Ovary (tissue), 9 donors: ENCODE measurements around the gene GSC. TPM values are rescaled to one million over a fixed set of nuclear protein-coding genes. Genes with fewer than 3 reads are reported as not detected.
"Not testable (repeated sequence)": the region's sequence is repeated elsewhere in the genome, so short reads cannot be mapped to it uniquely, and the experiment has no call there.

Experiments used
- DNase-seq, 5 donors: peaks; one replicate each; pipeline ENCODE4 v3.0.0-alpha.2; 2019 to 2020
- H3K27ac ChIP-seq, 2 donors: fragments of 200-600 bp; one replicate each; pipeline versions ENCODE4 v1.5.1 to v1.8.0; 2019 to 2022
- H3K27me3 ChIP-seq: fragments of 200-600 bp; one replicate; pipeline ENCODE4 v1.8.0; 2022
- H3K36me3 ChIP-seq: fragments of 200-600 bp; sonication (generic); one replicate; pipeline ENCODE4 v1.5.1; 2019
- H3K4me1 ChIP-seq: one replicate; pipeline ENCODE4 v1.8.1; 2013; ENCODE audit warnings: mild to moderate bottlenecking, moderate library complexity; ENCODE audit not compliant: insufficient read depth
- H3K4me3 ChIP-seq: fragments of 200-600 bp; sonication (generic); one replicate; pipeline ENCODE4 v1.5.1; 2017
- H3K9me3 ChIP-seq, 2 donors: fragments of 200-600 bp in 1 of 2; sonication (generic) in 1 of 2; one replicate each; pipeline versions ENCODE4 v1.5.1 to v1.8.1; 2013 to 2019; ENCODE audit warnings: mild to moderate bottlenecking in 1 of 2, moderate library complexity in 1 of 2
- EP300 ChIP-seq: sonication (generic); formaldehyde crosslinking; IDR thresholded peaks from one replicate; pipeline ENCODE4 v1.6.1; 2017; ENCODE audit warnings: antibody characterized with exemption
- POLR2A ChIP-seq: fragments of 450-650 bp; IDR thresholded peaks from one replicate; pipeline ENCODE4 v1.6.1; 2017; ENCODE audit warnings: antibody characterized with exemption, mild to moderate bottlenecking, moderate library complexity
- WGBS, 3 donors: extraction: QIAGEN DNeasy Blood & Tissue Kit in 1 of 3; methylation state at CpG; one replicate each; pipeline versions ENCODE4 v1.1.5 to v1.1.7; 2013 to 2017; 5-methylcytosine and 5-hydroxymethylcytosine counted together
- intact Hi-C, 4 donors: fragments of 100-400 bp; cut with DNase I; formaldehyde crosslinking; loops; one replicate each; pipeline versions ENCODE4 v1.11.0 to v1.15.1; 2022 to 2023
- polyA plus RNA-seq, 2 donors: library from polyadenylated mRNA; stranded (reverse); fragments of 200-250 nt in 1 of 2; fragments of 350-450 nt in 1 of 2; fragmentation: Illumina TruSeq in 1 of 2; extraction: RNeasy Lipid Tissue Mini Kit (QIAGEN cat#74804) in 1 of 2; gene quantifications; one replicate each; pipeline ENCODE4 v1.2.3, GENCODE V29; 2013 to 2014
- total RNA-seq, 7 donors: library from RNA; depleted of rRNA in 2 of 7; stranded (reverse); fragments of >200 nt in 2 of 7; fragmentation: NEBNext Ultra II Directional in 3 of 7; extraction: Animal tissue kit (Norgen Biotek cat#: 25700) in 3 of 7; gene quantifications; one replicate each; pipeline versions ENCODE4 v1.1.0 to v1.2.4, GENCODE V29; 2016 to 2023
- TF ChIP-seq, protein P1 (sequence below), 3 donors: fragments of 450-650 bp in 2 of 3; fragments of 200-600 bp in 1 of 3; IDR thresholded peaks; one replicate each; pipeline versions ENCODE4 v1.5.1 to v1.8.0; 2016 to 2022; ENCODE audit warnings: antibody characterized with exemption in 3 of 3, mild to moderate bottlenecking in 1 of 3
- donor health status: DM: no; HTN: no; CAD: no; lungs with moderate emphysema.
- donor health status: DM: no; HTN: no; CAD: no.
- donor health status: Bipolar disorder and iron deficiency.
- donor health status: DM: yes; HTN: yes; CAD: no.
- donor health status: DM: no; HTN: no; CAD: no.
- donor health status: DM: yes; HTN: yes; CAD: no.

The GSC gene
- total and polyA plus RNA-seq, 9 donors = 0.15 to 0.53 (median 0.30) TPM; not detected in 5

DNA sequence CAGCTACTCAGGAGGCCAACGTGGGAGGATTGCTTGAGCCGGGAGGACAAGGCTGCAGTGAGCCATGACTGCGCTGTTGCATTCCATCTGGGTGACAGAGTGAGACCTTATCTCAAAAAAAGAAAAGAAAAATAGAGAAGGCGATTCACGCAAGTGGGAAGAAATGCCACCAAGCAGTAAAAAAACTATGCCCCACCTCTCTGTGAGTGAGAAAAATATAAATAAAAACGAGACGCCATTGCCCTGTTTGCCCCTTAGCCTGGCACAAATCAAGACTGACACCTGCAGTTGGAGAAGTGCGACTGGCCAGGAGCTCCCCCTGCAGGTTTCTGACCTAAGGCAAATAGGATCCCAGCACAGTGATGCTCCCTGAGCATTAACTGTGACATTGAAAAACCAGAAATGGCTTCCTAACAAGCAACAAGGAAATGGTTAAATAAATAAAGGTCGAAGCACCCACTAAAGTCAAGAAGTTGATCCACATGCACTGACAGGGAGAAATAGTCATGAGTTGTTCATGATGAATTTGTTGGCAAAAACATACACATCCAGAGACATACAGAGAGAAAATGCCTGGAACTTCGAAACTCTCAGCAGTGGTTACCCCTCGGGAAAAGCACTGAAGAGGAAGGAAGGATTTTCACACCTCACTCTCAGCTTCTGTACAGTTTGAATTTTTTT lies 21.1 kb downstream of the GSC start:
- H3K9me3 ChIP-seq = no peaks in the 10 kb centered on the region
- H3K36me3 ChIP-seq = no peaks in the 10 kb centered on the region
- H3K27me3 ChIP-seq = no peaks in the 10 kb centered on the region
- H3K4me1 ChIP-seq = no peaks in the 10 kb centered on the region
- H3K27ac ChIP-seq = no peak overlapping the region
- intact Hi-C loops = no loop called here
- DNase-seq = no peak
- TF ChIP-seq EP300 (no peak), POLR2A (no peak)
- TF ChIP-seq, protein P1, sequence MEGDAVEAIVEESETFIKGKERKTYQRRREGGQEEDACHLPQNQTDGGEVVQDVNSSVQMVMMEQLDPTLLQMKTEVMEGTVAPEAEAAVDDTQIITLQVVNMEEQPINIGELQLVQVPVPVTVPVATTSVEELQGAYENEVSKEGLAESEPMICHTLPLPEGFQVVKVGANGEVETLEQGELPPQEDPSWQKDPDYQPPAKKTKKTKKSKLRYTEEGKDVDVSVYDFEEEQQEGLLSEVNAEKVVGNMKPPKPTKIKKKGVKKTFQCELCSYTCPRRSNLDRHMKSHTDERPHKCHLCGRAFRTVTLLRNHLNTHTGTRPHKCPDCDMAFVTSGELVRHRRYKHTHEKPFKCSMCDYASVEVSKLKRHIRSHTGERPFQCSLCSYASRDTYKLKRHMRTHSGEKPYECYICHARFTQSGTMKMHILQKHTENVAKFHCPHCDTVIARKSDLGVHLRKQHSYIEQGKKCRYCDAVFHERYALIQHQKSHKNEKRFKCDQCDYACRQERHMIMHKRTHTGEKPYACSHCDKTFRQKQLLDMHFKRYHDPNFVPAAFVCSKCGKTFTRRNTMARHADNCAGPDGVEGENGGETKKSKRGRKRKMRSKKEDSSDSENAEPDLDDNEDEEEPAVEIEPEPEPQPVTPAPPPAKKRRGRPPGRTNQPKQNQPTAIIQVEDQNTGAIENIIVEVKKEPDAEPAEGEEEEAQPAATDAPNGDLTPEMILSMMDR (IDR thresholded peaks at IDR 0.05) = no peak
- 12 to 20% (median 13%) methylated on average over 11 of the region's 11 CpGs for WGBS, 3 donors
- H3K4me3 ChIP-seq = no peak overlapping the region

DNA sequence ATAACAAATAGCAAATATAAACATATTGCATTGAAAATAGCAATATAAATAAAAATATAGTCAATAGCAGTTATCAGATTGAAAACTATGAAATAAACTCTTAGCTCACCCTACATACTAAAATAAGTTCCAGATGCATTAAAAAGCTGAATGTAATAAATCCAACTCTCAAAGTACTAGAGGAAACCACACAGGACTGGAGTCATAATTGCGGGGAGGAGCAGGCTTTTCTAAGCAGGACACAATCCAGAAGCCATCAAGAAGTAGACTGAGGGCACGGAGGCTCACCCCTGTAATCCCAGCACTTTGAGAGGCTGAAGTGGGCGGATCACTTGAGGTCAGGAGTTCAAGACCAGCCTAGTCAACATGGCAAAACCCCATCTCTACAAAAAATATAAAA lies 22.2 kb downstream of the GSC start:
- intact Hi-C loops = no loop called here
- no peaks in the 10 kb centered on the region for H3K9me3 ChIP-seq
- no peaks in the 10 kb centered on the region for H3K27me3 ChIP-seq
- H3K27ac ChIP-seq = no peak overlapping the region
- H3K4me1 ChIP-seq = no peaks in the 10 kb centered on the region
- no peak overlapping the region for H3K4me3 ChIP-seq
- no peak for DNase-seq
- WGBS, 3 donors = 53 to 59% (median 58%) methylated on average over 3 of the region's 3 CpGs
- no peaks in the 10 kb centered on the region for H3K36me3 ChIP-seq
- TF ChIP-seq POLR2A (no peak), EP300 (no peak)
- TF ChIP-seq, protein P1 (IDR thresholded peaks at IDR 0.05) = no peak

DNA sequence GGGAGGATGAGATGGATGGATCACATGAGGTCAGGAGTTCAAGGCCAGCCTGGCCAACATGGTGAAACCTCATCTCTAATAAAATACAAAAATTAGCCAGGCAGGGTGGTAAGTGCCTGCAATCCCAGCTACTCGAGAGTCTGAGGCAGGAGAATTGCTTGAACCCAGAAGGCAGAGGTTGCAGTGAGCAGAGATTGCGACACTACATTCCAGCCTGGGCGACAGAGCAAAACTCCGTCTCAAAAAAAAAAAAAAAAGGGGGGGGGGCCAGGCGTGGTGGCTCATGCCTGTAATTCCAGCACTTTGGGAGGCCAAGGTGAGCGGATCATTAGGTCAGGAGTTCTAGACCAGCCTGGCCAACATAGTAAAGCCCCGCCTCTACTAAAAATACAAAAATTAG lies 22.8 kb downstream of the GSC start:
- intact Hi-C loops, H3K27ac ChIP-seq, H3K36me3 ChIP-seq, H3K4me3 ChIP-seq, H3K27me3 ChIP-seq, H3K4me1 ChIP-seq, H3K9me3 ChIP-seq, DNase-seq: not testable (repeated sequence)
- WGBS, 3 donors = 72 to 77% (median 73%) methylated on average over 6 to 7 of the region's 7 CpGs

DNA sequence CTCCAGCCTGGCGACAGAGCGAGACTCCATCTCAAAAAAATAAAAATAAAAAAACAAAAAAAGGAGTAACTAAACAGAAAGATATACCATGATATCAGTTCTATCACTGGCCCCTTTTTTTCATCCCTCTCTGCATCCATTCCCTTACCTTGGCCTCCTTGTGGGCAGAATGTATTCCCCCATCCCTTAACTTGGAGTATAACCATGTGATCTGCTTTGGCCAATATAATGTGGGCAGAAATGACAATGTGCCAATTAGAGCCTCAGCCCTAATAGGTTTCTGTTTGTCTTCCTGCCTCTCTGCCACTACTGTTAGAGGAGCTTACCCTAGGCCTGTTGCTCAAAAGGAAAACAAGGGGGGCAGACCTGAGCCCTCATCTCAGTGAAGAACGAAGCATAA lies 23.8 kb downstream of the GSC start:
- no peaks in the 10 kb centered on the region for H3K9me3 ChIP-seq
- H3K4me3 ChIP-seq = no peak overlapping the region
- intact Hi-C loops = no loop called here
- DNase-seq = no peak
- H3K27me3 ChIP-seq = no peaks in the 10 kb centered on the region
- no peaks in the 10 kb centered on the region for H3K4me1 ChIP-seq
- TF ChIP-seq, protein P1 (IDR thresholded peaks at IDR 0.05) = no peak
- TF ChIP-seq POLR2A = no peak
- TF ChIP-seq EP300 = no peak
- WGBS, 3 donors = 90 to 94% (median 94%) methylated on average over 3 of the region's 3 CpGs
- no peaks in the 10 kb centered on the region for H3K36me3 ChIP-seq
- H3K27ac ChIP-seq = no peak overlapping the region

DNA sequence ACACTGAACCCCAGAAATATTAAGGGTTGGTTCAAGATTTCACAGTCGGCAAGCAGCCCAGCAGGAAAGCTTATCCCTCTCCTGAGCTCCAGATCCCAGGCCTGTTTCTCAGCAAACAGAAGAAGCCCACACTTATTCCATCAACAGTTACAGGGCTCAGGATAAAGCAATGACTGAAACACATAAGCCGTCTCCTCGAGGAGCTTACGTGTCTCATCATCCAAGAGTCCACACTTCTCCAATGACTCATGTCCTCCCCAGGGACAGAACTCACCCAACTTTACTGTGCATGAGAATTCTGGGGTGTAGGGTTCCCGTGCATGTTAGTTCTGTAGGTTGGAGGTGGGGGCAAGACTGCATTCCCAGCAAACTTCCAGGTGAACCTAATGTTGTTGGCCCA lies 31.2 kb downstream of the GSC start:
- WGBS, 3 donors = 73 to 77% (median 76%) methylated on average over 5 of the region's 5 CpGs
- Histone ChIP-seq H3K36me3 (no peaks in the 10 kb centered on the region), H3K27ac (no peak overlapping the region), H3K27me3 (no peaks in the 10 kb centered on the region), H3K9me3 (no peaks in the 10 kb centered on the region), H3K4me1 (no peaks in the 10 kb centered on the region), H3K4me3 (no peak overlapping the region)
- TF ChIP-seq EP300 = no peak
- TF ChIP-seq, protein P1 (IDR thresholded peaks at IDR 0.05) = no peak
- TF ChIP-seq POLR2A = no peak
- DNase-seq = no peak
- intact Hi-C loops = no loop called here
